Epithelial cell of esophagus (primary cell): Measurements from ENCODE around the gene ZP3.
A peak's percentile ranks its signal among the peaks of the same experiment; 100 is the strongest.
"Not testable (repeated sequence)": the region's sequence is repeated elsewhere in the genome, so short reads cannot be mapped to it uniquely, and the experiment has no call there.

ENCODE experiments used
- DNase-seq: peaks from one replicate; pipeline ENCODE4 v3.0.0; 2010; ENCODE audit warnings: low read depth
- H3K4me3 ChIP-seq: 2 replicates; pipeline ENCODE4 v1.5.1; 2011; ENCODE audit warnings: mild to moderate bottlenecking, low read length, control low read depth
- CTCF ChIP-seq: IDR thresholded peaks from 2 replicates; pipeline ENCODE4 v1.5.1; 2011; ENCODE audit warnings: low read depth, mild to moderate bottlenecking, low read length, control low read depth, inconsistent platforms; ENCODE audit not compliant: insufficient read depth; ENCODE audit errors: missing control alignments

Gene ZP3

GRCh38 chr7:76430836-76431235 is 6.1 kb downstream of the ZP3 start:
- no peak for DNase-seq
- no peak overlapping the region for H3K4me3 ChIP-seq
- TF ChIP-seq CTCF: no peak

- not testable (repeated sequence) for H3K4me3 ChIP-seq
- peak; percentile 63 for TF ChIP-seq CTCF
- peak; percentile 89 for DNase-seq
Observed at GRCh38 chr7:76437873-76438272, 13.1 kb downstream of the ZP3 start.

- H3K4me3 ChIP-seq, DNase-seq: not testable (repeated sequence)
Observed at GRCh38 chr7:76439120-76439888, 14.6 kb downstream of the ZP3 start.

- not testable (repeated sequence) for H3K4me3 ChIP-seq, DNase-seq
Observed at GRCh38 chr7:76440404-76440803, 15.7 kb downstream of the ZP3 start.

- H3K4me3 ChIP-seq: not testable (repeated sequence)
Observed at GRCh38 chr7:76441792-76442191, 17.0 kb downstream of the ZP3 start.

GRCh38 chr7:76442664-76443446 is 18.1 kb downstream of the ZP3 start:
- not testable (repeated sequence) for DNase-seq

More at GRCh38 chr7:76441792-76442191, 17.0 kb downstream of the ZP3 start:
- DNase-seq: not testable (repeated sequence)

GRCh38 chr7:76443846-76444245 is 19.1 kb downstream of the ZP3 start:
- H3K4me3 ChIP-seq, DNase-seq: not testable (repeated sequence)

More at GRCh38 chr7:76442664-76443446, 18.1 kb downstream of the ZP3 start:
- H3K4me3 ChIP-seq: not testable (repeated sequence)

GRCh38 chr7:76445577-76446008 is 20.8 kb downstream of the ZP3 start:
- DNase-seq: peak; percentile 67

GRCh38 chr7:76457017-76457416 is 32.3 kb downstream of the ZP3 start:
- DNase-seq, H3K4me3 ChIP-seq: not testable (repeated sequence)

More at GRCh38 chr7:76445577-76446008, 20.8 kb downstream of the ZP3 start:
- H3K4me3 ChIP-seq: not testable (repeated sequence)

GRCh38 chr7:76458504-76458903 is 33.8 kb downstream of the ZP3 start:
- H3K4me3 ChIP-seq, DNase-seq: not testable (repeated sequence)

- DNase-seq, H3K4me3 ChIP-seq: not testable (repeated sequence)
Observed at GRCh38 chr7:76460767-76461166, 36.0 kb downstream of the ZP3 start.

GRCh38 chr7:76461464-76462101 is 36.8 kb downstream of the ZP3 start, which contains the start of gene DTX2:
Gene DTX2, plus strand, starts transcription at chr7:76461709. Its CDS starts 18,801 bp downstream, at chr7:76480510.
- H3K4me3 ChIP-seq: peak within 1 kb of the TSS; percentile 28
- not testable (repeated sequence) for DNase-seq

- not testable (repeated sequence) for DNase-seq, H3K4me3 ChIP-seq
Observed at GRCh38 chr7:76462271-76462882, 37.6 kb downstream of the ZP3 start.

GRCh38 chr7:76464959-76465358 is 40.2 kb downstream of the ZP3 start:
- DNase-seq, H3K4me3 ChIP-seq: not testable (repeated sequence)

GRCh38 chr7:76465950-76466349 is 41.2 kb downstream of the ZP3 start:
- not testable (repeated sequence) for DNase-seq, H3K4me3 ChIP-seq

- not testable (repeated sequence) for H3K4me3 ChIP-seq
- peak; percentile 80 for DNase-seq
Observed at GRCh38 chr7:76467743-76468404, 43.1 kb downstream of the ZP3 start.
